GM21825 (cell line): ENCODE measurements around the gene SEC22A.
A peak's percentile ranks its signal among the peaks of the same experiment; 100 is the strongest.

Experiments
- ATAC-seq: cut with Tn5 transposase; IDR thresholded peaks from one replicate; pipeline ENCODE4 v1.9.1; 2021; ENCODE audit warnings: mild to moderate bottlenecking, moderate library complexity; ENCODE audit not compliant: unreplicated experiment

Gene SEC22A, protein sequence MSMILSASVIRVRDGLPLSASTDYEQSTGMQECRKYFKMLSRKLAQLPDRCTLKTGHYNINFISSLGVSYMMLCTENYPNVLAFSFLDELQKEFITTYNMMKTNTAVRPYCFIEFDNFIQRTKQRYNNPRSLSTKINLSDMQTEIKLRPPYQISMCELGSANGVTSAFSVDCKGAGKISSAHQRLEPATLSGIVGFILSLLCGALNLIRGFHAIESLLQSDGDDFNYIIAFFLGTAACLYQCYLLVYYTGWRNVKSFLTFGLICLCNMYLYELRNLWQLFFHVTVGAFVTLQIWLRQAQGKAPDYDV

DNA sequence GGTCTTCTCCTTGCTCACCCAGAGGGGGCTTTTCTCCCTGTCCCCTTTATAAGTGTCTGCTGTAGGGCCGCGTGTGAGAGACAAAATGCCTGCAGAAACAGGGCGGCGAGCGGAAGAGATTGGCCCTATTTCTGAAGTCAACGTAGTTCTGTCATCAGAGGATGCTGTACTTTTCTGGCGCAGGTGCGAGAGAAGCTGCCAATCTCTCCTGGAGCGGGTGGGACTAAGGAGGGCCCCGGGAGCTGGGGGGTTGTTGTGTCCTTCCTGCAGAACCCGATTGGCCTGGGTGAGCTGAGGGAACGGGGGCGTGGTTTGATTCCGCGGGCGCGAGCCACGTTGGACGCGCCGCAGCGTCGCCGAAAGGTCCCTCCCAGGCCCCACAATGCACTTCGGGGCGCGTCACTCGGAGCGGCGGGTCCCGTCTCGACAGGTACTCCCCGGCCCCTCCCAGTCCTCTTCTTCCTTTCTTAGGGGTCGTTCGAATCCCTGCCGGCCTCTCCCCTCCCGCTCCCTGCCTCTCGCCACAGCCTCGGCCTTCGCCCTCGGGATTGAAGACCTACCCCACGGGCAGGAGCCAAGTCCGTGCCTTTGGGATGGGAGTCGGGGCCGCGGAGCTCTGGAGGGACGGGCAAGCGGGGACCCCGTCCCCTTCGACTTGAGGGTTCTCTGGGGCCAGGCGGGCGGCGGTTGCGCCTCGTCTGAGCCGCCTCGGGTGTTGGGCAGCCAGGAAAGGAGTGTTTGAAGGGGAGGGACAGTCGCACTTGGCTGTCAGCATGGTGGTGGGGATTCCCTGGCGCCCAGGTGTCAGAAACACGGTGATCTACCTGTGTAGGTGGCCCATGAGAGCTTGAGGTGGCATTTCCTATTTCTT, at the start of gene SEC22A:
Gene SEC22A (plus strand): TSS at position 387 of the 871 bp plus-strand sequence. CDS start 7,275 bp downstream, outside the sequence.
- peak; percentile 95 for ATAC-seq

DNA sequence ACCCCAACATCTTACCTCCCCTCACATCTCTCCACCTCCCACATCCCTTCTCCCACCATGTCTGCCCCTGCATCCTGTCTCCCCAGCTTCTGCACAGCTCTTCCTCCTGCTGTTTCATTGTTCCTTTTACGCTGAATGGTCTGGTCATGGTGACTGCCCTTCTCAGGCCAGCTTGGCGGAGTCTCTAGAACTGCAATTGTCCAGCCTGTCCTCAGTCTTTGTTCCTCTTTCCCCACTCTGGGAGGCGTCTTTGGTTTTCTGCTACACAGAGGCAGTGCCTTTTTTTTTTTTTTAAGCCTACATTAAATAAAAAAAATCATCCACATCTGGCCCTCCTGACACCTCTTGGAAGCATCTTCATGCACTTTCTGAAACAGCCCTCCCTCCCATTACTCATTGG, 49.1 kb upstream of the SEC22A start:
- no peak for ATAC-seq

DNA sequence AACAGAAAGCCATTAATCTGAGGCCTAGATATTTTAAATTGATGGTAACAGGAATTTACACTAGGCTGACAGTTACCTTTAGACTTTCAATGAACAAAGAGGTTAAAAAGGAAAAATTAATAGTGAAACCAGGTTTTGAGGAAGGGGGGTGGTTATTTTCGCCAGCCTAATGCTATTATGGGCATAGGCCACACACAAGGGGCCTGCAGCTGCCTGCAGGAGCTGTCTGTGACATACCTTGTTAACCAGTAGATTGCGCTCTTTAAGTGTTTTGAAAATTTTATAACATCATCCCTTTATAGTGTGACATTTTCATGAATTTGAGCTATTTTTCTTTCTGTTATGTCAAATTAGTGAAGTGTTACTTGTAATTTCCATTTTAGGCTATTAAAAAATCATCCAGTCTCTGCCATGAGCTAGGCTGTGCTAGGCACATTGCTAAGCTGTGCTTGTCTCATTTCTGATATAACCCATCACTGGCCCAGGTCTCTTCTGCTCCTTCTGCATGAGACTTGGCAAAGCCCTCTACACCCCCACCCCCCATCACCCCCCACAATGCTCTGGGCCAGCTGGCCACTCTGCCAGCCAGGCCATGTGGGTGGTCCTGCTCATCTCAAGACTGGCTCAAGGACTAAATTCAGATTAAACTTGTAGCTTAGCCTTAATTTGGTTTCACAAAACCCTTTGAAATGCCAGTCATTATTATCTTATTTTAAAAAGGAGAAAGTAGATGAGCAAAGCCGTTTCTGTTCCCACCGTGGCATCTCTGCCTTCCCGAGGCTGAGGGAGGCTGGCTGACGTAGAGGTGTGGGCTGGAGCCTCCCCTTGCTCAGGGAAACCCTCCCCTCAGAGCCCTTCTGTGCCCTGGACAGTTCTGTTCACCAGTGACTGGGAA, 48.4 kb upstream of the SEC22A start:
- no peak for ATAC-seq

DNA sequence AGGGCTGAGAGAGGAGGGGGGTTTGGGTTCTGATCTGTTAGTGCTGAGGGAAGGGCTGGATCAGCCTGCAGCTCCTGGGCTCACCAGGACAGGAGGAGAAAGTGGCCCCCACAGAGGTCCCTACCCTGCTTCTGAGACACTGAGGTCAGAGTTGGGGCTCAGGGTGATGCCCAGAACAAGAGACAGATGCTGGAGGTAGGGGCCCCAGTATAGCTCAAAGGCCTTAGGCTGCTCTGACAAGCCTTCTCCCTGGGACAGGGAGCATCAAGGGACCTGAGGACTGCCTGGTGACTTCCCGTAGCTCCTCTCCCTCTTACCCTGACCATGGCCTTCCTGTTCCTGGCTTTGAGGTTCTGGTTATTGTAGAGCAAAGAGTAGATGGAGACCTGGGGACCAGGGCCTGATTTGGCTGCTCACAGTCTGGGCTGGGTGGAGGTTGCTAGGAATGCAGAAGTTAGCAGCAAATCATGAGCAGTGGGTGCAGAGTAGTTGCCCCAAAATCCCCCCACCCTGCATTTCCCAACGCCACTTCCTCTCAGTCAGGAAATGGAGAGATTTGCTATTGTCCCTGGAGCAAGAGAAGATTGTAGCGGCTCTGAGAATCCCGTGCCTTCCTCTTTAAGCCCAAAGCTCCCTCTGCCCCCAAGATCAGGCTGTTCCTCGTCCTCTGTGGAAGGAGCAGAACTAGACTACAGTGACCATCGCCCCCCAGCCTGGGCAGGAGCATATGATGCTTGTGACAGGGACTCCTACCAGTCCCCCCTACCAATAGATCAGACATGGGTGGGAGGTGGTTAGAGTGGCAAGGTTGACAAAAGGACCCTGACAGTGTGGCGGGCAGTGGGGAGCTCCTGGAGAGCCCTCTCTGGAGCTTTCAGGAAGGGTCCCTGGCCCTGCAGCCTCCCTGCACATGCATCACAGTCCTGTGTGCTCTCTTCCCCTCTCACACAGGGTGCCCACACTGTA, 47.4 kb upstream of the SEC22A start:
- no peak for ATAC-seq

DNA sequence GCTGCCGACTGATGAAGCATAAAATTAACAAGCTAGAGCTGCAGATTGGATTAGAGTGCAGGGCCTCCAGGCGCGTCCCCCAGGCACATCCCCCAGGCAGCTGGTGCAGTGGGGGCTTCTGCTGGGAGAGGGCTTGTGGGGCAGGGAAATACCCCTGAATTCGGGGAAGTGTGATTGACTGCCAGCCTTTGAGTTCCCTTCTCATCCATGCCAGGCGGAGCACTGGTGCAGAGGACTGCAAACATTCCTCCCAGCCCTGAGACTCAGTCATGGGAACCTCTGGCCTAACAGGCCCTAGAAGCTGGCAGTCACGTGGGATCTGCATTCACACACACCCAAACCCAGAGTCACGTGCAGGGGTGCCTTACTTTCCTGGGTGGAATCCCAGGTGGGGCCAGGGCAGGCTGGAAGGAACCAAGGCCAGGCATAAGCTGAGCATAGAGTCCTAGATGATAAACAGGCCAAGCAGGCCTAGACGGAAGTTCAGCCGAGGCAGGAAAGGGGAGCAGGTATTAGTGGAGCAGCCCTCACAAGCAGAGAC, 46.2 kb upstream of the SEC22A start:
- ATAC-seq: no peak

DNA sequence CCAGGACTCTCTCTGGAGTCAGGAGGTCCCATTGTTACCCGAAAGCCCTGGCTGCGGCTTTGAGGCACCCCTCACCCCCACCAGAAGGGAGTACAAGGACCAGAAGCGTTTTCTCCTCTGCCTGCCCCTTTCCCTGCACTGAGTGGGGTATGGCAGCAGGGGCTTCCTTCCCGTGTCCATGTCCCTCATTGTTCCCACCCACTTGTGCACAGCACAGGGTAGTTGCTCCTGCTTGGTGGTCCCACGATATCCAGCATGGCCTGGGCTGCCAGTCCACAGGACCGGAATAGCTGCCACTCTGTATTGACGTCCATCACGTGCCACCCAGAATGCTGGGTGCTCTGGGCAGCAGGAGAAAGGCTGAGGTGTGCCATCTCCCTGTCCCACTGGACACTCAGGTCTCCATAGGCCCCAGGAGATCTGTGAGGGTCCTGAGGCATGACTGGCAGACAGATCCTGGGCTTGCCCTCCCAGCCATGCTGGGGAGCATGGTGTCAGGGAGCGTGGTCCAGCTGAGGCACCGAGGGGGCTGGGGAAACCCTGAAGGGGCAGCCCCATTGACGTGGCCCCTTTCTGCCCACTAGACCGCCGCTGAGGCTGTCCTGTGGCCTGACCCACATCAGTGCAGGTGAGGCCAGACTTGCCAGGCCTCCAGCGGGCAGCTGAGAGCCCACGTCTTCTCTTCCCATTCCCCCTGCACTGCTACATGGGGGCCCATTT, 45.3 kb upstream of the SEC22A start:
- ATAC-seq: no peak

DNA sequence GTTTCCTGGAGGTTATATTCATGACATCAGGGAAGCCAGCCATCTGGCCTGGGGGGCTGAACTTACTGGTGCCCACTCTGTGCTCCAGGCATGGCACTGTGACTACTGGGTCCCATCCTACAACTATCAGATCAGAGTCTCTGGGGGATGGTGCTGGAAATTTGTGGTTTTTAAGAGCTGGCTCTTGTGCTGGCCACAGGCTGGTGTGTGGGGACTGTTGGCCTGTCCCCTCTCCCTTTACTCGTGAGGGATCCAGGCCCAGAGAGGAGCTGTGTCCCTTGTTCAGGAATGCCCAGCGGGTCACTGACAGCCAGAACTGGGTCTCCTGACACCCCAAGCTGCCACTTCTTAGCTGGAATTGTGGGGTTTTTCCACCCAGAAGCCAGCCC, 44.5 kb upstream of the SEC22A start:
- no peak for ATAC-seq

DNA sequence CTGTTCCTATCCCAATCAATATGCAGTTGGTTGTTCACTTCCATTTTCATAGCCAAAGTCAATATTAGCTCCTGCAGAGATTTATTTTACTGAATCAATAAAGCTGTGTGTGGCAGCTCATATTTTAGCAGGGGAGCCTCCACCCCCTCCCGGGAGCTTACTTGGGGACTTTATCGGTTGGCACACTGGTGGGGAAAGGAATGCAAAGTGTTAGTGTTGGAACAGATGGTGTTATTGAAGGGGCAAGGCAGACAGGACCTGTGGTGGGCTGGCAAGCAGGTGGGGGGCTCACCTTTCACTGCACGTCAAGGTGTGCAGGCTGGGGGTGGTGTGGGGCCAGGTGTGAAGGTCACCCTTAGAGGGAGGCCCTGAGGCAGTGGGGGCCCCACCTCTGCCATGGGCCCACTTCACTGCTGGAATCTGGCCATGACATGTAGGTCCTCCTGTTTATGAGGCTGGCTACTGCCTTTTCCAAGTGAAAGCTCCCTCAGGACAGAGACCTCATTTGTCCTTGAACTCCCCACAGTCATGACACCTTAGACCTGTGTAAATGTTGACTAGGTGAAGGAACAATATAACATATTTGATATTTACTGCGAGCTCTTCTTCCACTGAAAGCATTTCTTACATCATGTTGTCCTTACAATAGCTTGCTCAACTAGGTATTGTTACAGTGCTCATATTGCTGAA, 44.0 kb upstream of the SEC22A start:
- ATAC-seq: no peak

DNA sequence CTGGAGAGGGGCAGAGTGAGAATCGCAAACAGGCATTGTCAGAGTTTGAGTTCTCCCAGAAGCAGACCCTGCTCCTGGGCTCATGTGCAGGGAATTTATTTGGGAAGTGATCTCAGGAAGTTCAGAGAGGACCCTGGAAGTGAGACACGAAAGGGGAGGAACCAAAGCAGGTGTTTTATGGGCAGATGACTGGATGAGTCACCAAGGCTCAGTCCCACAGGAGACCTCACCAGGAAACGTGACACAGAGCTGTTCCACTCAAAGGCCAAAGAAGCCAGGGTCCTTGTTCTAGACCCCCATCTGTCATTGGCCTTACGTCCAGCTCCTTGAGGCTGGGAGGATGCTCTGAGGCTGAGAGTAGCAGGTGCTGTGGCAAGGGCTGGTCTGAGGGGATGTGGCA, 43.4 kb upstream of the SEC22A start:
- ATAC-seq: no peak

DNA sequence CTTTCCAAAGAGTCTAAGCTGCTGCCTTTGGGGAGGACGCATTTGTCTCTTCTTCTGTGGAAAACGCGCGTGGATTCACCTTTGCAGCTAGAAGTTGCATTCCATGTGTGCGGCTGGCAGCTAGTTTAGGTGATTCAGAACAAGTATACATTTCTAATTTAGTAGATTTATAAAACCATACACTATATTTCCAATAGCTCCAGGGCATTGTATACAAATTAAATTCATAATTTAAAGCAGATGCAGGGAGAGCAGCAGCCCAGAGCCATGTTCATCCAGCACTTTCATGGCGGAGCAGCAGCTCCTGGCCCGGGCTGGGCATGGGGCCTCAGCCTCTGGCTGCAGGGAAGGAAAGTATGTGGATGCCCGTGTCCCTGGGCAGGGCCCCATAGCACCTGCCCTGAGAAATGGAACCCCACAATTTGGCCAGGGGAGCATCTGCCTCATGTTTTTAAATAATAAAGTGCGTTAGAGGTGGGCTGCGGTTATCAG, 42.8 kb upstream of the SEC22A start:
- ATAC-seq: no peak

DNA sequence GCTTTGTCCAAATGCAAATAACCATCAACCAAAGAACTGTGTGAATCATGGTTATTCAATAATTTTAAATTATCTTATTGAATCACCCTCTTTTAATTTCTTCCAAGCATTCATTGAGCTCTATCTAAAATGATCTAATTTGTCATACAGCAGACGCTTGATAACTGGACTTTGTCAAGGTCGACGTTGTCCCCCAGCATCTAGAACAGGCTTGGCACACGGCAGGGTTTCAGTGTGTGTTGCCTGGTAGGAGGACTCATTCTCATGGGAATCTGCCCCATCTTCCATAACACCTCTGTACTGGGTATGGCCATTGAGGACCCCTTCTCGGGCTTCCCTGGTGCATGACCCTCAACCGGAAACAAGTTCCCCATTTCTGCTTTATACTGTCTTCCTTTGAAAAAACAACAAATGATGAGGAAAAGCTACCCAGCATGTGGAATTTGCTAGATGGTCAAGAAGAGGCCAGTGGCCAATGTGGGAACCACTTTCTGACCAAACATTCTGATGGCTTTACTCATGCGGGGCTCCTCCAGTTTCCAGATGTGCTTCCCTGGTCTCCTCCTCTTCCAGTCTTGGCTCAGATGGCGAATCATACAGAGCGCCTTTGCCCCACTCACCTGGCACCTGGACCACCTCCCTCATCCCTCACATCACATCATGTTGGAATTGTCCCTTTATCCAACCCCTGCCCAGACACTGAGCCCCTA, 41.7 kb upstream of the SEC22A start:
- no peak for ATAC-seq

DNA sequence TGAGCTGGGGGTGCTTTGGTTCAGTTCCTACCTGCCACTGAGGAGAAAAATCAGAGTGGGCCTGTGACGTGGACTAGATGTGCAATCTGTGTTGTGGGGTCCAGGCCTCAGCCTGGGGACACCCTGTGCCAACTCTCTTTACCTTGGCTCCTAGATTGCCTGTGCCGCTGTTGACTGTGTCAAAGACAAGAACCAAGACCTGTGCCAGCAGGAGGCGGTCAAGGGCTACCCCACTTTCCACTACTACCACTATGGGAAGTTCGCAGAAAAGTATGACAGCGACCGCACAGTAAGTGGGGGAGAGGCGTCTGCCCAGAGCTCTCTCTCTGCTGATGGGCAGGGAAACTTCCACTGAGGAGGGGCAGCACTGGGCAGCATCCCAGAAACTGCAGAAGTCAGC, 40.6 kb upstream of the SEC22A start:
- ATAC-seq: no peak

DNA sequence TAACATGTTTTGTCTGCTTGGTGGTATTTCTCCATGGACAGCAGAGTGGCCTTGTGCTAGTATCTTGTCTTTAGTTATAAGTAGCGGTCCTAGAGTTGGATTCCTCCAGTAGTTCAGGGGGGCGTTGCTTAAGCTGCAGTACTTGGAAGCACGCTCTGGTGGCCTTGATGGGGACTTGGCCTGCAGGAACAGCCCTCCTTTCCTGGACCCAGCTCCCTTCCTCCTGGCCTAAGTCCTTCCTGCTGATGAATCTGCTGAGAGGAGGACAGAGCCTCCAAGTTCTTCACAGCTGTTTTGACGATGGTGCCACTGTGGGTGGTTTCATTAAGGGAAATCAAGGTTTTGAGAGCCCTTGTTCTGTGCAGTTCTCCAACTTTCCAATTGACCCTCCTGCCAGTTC, 38.6 kb upstream of the SEC22A start:
- ATAC-seq: no peak

DNA sequence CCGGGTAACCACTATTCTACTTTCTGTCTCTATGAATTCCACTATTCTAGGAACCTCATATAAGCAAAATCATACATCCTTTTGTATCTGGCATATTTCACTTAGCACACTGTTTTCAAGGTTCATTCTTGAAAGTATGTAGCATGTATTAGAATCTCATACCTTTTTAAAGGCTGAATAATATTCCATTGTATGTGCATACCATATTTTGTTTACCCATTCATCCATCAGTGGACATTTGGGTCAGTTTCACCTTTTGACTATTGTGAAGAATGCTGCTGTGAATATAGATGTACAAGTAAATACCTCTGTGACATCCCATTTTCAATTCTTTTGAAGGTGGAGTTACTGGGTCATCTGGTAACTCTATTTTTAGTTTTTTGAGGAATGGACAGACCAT, 36.6 kb upstream of the SEC22A start:
- ATAC-seq: no peak

DNA sequence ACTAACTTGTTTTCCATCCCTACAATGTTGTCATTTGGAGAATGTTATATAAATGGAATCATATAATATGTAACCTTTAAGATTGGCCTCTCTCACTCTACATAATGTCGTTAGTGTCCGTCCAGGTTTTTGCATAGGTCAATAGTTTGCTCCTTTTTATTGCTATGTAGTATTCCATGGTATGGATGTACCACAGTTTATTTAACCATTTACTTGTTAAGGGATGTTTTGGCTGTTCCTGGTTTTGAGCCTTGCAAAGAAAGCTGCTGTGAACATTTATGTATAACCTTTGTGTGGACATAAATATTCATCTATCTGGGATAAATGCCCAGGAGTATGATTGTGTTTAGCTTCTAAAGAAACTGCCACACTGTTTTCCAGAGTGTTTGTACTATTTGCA, 34.1 kb upstream of the SEC22A start:
- ATAC-seq: no peak

DNA sequence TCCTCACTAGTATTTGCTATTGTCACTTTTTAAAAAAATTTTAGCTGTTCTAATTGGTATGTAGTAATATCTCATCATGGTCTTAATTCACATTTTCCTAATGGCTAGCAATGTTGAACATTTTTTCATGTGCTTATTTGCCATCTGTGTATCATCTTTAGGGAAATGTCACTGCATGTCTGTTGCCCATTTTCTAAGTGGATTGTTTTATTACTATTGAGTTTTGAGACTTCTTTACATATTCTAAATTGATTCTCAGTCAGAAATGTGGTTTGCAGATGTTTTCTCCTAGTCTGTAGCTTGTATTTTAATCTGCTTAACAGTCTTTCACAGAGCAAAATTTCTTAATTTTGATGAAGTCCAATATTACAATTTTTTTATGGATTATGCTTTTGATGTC, 33.6 kb upstream of the SEC22A start:
- no peak for ATAC-seq

DNA sequence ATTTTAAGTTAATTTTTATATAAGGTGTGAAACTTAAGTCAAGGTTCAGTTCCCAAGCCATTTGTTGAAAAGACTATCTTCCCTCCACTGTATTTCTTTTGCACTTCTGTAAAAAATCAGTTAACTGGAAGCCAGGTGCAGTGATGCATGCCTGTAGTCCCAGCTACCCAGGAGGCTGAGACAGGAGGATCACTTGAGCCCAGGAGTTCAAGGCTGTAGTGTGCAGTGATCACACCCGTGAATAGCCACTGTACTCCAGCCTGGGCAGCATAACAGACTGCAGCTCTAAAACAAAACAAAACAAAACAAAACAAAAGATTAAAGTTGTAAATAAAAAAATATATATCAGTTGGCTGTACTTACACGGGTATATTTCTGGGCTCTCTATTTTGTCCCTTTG, 33.1 kb upstream of the SEC22A start:
- no peak for ATAC-seq

DNA sequence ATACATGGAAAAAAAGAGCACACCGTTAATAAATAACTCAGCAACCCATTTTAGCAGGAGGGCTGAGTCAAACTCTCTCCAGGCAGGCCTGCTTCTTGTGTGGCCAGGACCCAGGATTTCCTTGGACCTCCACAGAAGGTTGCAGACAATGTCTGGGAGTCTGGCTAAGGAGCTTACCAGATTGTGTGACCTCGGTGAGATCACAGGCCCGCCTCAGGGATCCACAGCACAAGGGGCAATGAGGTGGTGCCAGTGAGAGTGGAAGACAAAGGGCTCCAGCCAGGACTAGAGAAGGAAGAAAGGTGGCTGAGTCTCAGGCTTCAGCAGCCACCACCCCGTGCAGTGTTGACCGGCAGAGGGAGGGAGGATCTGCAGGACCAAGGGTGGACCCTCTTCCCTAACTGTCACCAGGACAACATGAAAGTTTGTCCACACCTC, 32.2 kb upstream of the SEC22A start:
- no peak for ATAC-seq
